Breast epithelium (tissue), 3 donors: ENCODE data around the gene NUDT14.

Source experiments
- POLR2A ChIP-seq: fragments of 450-650 bp; IDR thresholded peaks from one replicate; pipeline ENCODE4 v1.6.1; 2016; ENCODE audit warnings: antibody characterized with exemption, mild to moderate bottlenecking, moderate library complexity
- TF ChIP-seq, protein P1 (sequence below), 3 donors: fragments of 450-650 bp; IDR thresholded peaks; one replicate each; pipeline ENCODE4 v1.5.1; 2016 to 2017; ENCODE audit warnings: antibody characterized with exemption in 3 of 3, mild to moderate bottlenecking in 3 of 3, moderate library complexity in 3 of 3

DNA sequence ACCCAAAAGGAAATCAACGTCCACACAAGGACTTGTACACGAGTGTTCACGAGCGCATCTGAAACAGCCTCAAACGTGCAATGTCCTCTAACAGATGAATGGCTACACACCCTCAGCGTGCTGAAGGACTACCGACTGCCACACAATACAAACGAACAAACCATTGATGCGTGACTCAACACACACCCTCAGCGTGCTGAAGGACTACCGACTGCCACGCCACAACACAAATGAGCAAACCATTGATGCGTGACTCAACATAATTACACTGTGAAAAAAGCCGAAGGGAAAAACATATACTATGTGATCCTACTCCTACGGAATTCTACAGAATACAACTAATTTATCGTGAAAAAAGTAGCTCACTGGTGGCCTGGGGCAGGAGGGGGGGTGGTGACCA is 42.1 kb upstream of the NUDT14 start:
- no peak for TF ChIP-seq POLR2A
- TF ChIP-seq, protein P1, sequence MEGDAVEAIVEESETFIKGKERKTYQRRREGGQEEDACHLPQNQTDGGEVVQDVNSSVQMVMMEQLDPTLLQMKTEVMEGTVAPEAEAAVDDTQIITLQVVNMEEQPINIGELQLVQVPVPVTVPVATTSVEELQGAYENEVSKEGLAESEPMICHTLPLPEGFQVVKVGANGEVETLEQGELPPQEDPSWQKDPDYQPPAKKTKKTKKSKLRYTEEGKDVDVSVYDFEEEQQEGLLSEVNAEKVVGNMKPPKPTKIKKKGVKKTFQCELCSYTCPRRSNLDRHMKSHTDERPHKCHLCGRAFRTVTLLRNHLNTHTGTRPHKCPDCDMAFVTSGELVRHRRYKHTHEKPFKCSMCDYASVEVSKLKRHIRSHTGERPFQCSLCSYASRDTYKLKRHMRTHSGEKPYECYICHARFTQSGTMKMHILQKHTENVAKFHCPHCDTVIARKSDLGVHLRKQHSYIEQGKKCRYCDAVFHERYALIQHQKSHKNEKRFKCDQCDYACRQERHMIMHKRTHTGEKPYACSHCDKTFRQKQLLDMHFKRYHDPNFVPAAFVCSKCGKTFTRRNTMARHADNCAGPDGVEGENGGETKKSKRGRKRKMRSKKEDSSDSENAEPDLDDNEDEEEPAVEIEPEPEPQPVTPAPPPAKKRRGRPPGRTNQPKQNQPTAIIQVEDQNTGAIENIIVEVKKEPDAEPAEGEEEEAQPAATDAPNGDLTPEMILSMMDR (IDR thresholded peaks at IDR 0.05): no peak
